Liver (tissue), 3 donors: ENCODE results near the gene NKX6-1.

Source experiments
- EGR1 ChIP-seq, 2 donors: IDR thresholded peaks; 2 replicates each; pipeline ENCODE4 v1.6.1; 2016 to 2018; ENCODE audit warnings: antibody characterized with exemption in 2 of 2, low read depth in 2 of 2
- FOXA1 ChIP-seq: IDR thresholded peaks from 2 replicates; pipeline ENCODE4 v1.6.1; 2016; ENCODE audit warnings: antibody characterized with exemption
- JUND ChIP-seq, 2 donors: IDR thresholded peaks; 2 replicates each; pipeline ENCODE4 v1.6.1; 2016; ENCODE audit warnings: antibody characterized with exemption in 2 of 2
- RAD21 ChIP-seq, 2 donors: IDR thresholded peaks; 2 replicates each; pipeline ENCODE4 v1.6.1; 2016; ENCODE audit warnings: antibody characterized with exemption in 2 of 2, mild to moderate bottlenecking in 2 of 2
- RXRA ChIP-seq, 2 donors: IDR thresholded peaks; 2 replicates each; pipeline ENCODE4 v1.6.1; 2017 to 2018; ENCODE audit warnings: antibody characterized with exemption in 2 of 2, mild to moderate bottlenecking in 1 of 2
- SP1 ChIP-seq: IDR thresholded peaks from 2 replicates; pipeline ENCODE4 v1.6.1; 2018; ENCODE audit warnings: antibody characterized with exemption, mild to moderate bottlenecking
- TAF1 ChIP-seq: conservative IDR thresholded peaks from 2 replicates; pipeline ENCODE4 v1.6.1; 2016; ENCODE audit warnings: antibody characterized with exemption, mild to moderate bottlenecking
- YY1 ChIP-seq: IDR thresholded peaks from 2 replicates; pipeline ENCODE4 v1.6.1; 2016; ENCODE audit warnings: antibody characterized with exemption, mild to moderate bottlenecking
- TF ChIP-seq, protein P1 (sequence below): fragments of 150-350 bp; IDR thresholded peaks from 2 replicates; pipeline ENCODE4 v1.5.1; 2017; ENCODE audit warnings: improper control_type of control experiment, low read depth, low read length; ENCODE audit not compliant: missing input control
- TF ChIP-seq, protein P2 (sequence below): IDR thresholded peaks from 2 replicates; pipeline ENCODE4 v1.6.1; 2016; ENCODE audit warnings: antibody characterized with exemption, mild to moderate bottlenecking
- TF ChIP-seq, protein P3 (sequence below): IDR thresholded peaks from 2 replicates; pipeline ENCODE4 v1.6.1; 2016; ENCODE audit warnings: antibody characterized with exemption
- TF ChIP-seq, protein P4 (sequence below): IDR thresholded peaks from 2 replicates; pipeline ENCODE4 v1.6.1; 2016; ENCODE audit warnings: antibody characterized with exemption
- donor health status: healthy.
- donor health status: healthy.

DNA sequence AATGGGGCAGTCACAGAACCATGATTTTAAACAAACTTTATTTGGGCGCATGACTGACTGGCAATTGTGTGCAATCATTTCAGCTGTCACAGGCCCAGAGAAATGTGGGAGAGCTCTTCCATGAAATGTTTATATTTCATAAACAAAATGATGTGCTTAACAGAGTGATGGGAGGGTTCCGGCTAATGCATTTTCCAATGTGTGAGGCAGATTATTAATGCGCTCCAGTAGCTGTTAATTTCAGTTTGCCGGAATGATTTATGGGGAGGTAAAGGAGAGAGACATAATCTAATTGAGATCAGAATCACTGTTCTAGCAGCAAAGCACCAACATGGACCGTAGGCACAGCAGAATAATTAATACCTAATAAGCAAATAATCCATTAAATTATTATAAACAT is 55.6 kb downstream of the NKX6-1 start:
- no peak for TF ChIP-seq JUND (IDR thresholded peaks at IDR 0.05)
- TF ChIP-seq, protein P1, sequence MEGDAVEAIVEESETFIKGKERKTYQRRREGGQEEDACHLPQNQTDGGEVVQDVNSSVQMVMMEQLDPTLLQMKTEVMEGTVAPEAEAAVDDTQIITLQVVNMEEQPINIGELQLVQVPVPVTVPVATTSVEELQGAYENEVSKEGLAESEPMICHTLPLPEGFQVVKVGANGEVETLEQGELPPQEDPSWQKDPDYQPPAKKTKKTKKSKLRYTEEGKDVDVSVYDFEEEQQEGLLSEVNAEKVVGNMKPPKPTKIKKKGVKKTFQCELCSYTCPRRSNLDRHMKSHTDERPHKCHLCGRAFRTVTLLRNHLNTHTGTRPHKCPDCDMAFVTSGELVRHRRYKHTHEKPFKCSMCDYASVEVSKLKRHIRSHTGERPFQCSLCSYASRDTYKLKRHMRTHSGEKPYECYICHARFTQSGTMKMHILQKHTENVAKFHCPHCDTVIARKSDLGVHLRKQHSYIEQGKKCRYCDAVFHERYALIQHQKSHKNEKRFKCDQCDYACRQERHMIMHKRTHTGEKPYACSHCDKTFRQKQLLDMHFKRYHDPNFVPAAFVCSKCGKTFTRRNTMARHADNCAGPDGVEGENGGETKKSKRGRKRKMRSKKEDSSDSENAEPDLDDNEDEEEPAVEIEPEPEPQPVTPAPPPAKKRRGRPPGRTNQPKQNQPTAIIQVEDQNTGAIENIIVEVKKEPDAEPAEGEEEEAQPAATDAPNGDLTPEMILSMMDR = no peak
- no peak for TF ChIP-seq TAF1
- TF ChIP-seq EGR1 (IDR thresholded peaks at IDR 0.05; ENCODE audit: low read depth in 2 of 2) = no peak
- TF ChIP-seq, protein P2, sequence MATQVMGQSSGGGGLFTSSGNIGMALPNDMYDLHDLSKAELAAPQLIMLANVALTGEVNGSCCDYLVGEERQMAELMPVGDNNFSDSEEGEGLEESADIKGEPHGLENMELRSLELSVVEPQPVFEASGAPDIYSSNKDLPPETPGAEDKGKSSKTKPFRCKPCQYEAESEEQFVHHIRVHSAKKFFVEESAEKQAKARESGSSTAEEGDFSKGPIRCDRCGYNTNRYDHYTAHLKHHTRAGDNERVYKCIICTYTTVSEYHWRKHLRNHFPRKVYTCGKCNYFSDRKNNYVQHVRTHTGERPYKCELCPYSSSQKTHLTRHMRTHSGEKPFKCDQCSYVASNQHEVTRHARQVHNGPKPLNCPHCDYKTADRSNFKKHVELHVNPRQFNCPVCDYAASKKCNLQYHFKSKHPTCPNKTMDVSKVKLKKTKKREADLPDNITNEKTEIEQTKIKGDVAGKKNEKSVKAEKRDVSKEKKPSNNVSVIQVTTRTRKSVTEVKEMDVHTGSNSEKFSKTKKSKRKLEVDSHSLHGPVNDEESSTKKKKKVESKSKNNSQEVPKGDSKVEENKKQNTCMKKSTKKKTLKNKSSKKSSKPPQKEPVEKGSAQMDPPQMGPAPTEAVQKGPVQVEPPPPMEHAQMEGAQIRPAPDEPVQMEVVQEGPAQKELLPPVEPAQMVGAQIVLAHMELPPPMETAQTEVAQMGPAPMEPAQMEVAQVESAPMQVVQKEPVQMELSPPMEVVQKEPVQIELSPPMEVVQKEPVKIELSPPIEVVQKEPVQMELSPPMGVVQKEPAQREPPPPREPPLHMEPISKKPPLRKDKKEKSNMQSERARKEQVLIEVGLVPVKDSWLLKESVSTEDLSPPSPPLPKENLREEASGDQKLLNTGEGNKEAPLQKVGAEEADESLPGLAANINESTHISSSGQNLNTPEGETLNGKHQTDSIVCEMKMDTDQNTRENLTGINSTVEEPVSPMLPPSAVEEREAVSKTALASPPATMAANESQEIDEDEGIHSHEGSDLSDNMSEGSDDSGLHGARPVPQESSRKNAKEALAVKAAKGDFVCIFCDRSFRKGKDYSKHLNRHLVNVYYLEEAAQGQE = no peak
- TF ChIP-seq, protein P3, sequence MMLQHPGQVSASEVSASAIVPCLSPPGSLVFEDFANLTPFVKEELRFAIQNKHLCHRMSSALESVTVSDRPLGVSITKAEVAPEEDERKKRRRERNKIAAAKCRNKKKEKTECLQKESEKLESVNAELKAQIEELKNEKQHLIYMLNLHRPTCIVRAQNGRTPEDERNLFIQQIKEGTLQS = no peak
- TF ChIP-seq, protein P4, sequence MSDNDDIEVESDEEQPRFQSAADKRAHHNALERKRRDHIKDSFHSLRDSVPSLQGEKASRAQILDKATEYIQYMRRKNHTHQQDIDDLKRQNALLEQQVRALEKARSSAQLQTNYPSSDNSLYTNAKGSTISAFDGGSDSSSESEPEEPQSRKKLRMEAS = no peak
- TF ChIP-seq SP1 = no peak
- no peak for TF ChIP-seq FOXA1
- TF ChIP-seq RXRA (IDR thresholded peaks at IDR 0.05) = no peak
- no peak for TF ChIP-seq YY1
- TF ChIP-seq RAD21 (IDR thresholded peaks at IDR 0.05) = no peak
